ENCODE results near the gene SOD1.

DNA sequence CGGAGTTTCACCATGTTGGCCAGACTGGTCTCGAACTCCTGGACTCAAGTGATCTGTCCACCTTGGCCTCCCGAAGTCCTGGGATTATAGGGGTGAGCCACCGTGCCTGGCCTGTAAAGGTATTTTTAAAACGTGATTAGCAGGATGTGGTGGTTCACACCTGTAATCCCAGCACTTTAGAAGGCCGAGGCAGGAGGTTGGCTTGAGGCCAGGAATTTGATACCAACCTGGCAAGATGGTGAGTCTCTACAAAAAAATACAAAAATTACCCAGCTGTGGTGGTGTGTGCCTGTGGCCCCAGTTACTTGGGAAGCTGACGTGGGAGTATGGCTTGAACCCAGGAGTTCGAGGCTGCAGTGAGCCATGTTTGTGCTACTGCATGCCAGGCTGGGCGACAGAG, 43.3 kb upstream of the SOD1 start:
- TF ChIP-seq, protein P1, sequence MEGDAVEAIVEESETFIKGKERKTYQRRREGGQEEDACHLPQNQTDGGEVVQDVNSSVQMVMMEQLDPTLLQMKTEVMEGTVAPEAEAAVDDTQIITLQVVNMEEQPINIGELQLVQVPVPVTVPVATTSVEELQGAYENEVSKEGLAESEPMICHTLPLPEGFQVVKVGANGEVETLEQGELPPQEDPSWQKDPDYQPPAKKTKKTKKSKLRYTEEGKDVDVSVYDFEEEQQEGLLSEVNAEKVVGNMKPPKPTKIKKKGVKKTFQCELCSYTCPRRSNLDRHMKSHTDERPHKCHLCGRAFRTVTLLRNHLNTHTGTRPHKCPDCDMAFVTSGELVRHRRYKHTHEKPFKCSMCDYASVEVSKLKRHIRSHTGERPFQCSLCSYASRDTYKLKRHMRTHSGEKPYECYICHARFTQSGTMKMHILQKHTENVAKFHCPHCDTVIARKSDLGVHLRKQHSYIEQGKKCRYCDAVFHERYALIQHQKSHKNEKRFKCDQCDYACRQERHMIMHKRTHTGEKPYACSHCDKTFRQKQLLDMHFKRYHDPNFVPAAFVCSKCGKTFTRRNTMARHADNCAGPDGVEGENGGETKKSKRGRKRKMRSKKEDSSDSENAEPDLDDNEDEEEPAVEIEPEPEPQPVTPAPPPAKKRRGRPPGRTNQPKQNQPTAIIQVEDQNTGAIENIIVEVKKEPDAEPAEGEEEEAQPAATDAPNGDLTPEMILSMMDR (IDR thresholded peaks at IDR 0.05; ENCODE audit: poor library complexity) = no peak
- TF ChIP-seq EZH2 (IDR thresholded peaks at IDR 0.05; ENCODE audit: borderline replicate concordance) = no peak
